OCI-LY7 (cell line): ENCODE data around the gene SYPL1.

Source experiments
- CTCF ChIP-seq: fragments of 200-600 bp; sonication (generic); conservative IDR thresholded peaks from 2 replicates; pipeline ENCODE4 v1.5.1; 2014; ENCODE audit warnings: mild to moderate bottlenecking, antibody characterized with exemption, low read length, moderate library complexity, mixed read lengths
- EZH2phosphoT487 ChIP-seq: fragments of 200-600 bp; sonication (generic); IDR thresholded peaks from 2 replicates; pipeline ENCODE4 v1.6.1; 2018; ENCODE audit warnings: low read depth, borderline replicate concordance, mild to moderate bottlenecking, mixed run types, antibody characterized with exemption, low read length, moderate library complexity, mixed read lengths

- TF ChIP-seq CTCF (no peak), EZH2phosphoT487 (no peak)
These were observed 26.7 kb upstream of the SYPL1 start for GRCh38 chr7:106138776-106139175.
